ENCODE measurements around the gene CKAP5. TPM values are rescaled to one million over a fixed set of nuclear protein-coding genes. Genes with fewer than 3 reads are reported as not detected.

The CKAP5 gene
- total RNA-seq, 2 donors from 2014 or later = 33.7 to 39.8 TPM

GRCh38 chr11:46743693-46744339 lies 102.3 kb downstream of the CKAP5 start:
- DNase-seq (no peak), ATAC-seq (no peak)
- Mint-ChIP-seq H3K4me1 (peaks cover 3% of the 10 kb centered on the region), H3K4me3 (no peak overlapping the region), H3K27me3 (no peaks in the 10 kb centered on the region), H3K36me3 (ENCODE audit: low read depth) (peaks cover 21% of the 10 kb centered on the region), H3K27ac (no peak overlapping the region)
- no peaks in the 10 kb centered on the region for H3K9me3 ChIP-seq (ENCODE audit: control insufficient read depth, low read length, poor library complexity, severe bottlenecking)

DNA sequence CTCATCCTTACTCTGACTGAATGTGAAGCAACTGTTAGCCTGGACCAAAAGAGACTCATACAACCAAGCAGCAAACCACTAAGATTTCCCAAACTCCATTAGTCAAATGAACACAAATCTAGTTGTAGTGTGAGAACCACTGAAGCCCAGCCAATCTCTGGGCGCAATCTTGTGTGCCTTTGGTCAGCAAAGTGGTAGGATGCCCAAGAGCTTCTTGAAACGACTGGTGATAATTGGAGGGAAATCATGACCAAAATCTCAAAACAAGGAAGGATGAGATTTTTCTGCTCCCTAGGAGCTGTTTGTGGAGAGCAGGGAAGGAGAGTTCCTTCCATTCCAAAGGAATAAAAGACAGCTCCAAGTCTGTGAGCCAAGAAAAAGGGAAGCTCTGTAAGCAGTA lies 103.0 kb downstream of the CKAP5 start:
- no peaks in the 10 kb centered on the region for H3K9me3 ChIP-seq (ENCODE audit: control insufficient read depth, low read length, poor library complexity, severe bottlenecking)
- DNase-seq = no peak
- Mint-ChIP-seq H3K4me1 (peaks cover 1% of the 10 kb centered on the region), H3K36me3 (ENCODE audit: low read depth) (peaks cover 19% of the 10 kb centered on the region), H3K27me3 (no peaks in the 10 kb centered on the region), H3K4me3 (no peak overlapping the region), H3K27ac (no peak overlapping the region)
- ATAC-seq = no peak

DNA sequence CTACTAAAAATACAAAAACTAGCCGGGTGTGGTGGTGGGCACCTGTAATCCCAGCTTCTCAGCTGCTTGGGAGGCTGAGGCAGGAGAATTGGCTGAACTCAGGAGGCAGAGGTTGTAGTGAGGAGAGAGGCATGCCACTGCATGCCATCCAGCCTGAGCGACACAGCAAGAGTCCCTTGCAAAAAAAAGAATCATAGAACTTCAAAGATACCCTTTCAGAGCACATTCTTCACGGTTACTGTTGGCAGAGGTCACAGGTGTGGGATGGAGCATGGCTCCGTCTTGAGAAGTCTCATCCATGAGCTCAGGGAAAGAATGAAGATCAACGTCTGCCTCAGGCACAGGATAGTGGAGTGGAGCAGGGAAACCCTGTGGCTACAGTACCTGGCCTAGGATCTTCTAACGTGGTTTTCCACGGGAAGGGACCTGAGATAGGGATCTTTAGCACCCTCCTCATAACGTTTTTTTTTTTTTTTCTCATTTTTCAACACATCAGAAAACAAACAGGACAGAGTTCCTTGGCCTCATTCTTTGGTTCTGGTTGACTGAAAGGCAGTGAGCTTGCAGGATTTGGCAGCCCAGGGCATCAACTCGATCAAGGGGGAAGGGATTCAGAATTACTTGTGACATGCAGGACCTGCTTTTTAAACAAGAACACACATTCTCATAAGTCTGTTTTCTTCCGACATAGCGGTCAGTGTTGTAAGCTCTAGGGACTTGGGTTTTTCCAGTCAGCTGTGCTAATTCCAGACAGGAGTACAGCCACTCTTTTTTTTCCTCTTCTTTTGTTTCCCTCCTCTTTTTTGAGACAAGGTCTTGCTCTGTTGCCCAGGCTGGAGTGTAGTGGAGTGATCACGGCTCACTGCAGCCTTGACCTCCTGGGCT lies 104.2 kb downstream of the CKAP5 start:
- Mint-ChIP-seq H3K27ac (no peak overlapping the region), H3K4me3 (no peak overlapping the region), H3K36me3 (ENCODE audit: low read depth) (peaks cover 14% of the 10 kb centered on the region), H3K4me1 (no peaks in the 10 kb centered on the region), H3K27me3 (no peaks in the 10 kb centered on the region)
- no peak for ATAC-seq
- no peaks in the 10 kb centered on the region for H3K9me3 ChIP-seq (ENCODE audit: control insufficient read depth, low read length, poor library complexity, severe bottlenecking)
- no peak for DNase-seq

DNA sequence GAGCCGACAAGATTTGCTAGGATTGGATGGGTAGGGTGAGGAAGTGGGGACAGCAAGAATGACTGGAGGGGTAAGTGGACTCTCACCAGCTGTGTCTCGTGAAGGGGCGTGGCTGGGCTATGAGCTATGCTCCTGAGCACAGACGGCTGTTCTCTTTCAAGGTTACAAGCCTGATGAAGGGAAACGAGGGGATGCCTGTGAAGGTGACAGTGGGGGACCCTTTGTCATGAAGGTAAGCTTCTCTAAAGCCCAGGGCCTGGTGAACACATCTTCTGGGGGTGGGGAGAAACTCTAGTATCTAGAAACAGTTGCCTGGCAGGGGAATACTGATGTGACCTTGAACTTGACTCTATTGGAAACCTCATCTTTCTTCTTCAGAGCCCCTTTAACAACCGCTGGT lies 107.2 kb downstream of the CKAP5 start:
- H3K9me3 ChIP-seq (ENCODE audit: control insufficient read depth, low read length, poor library complexity, severe bottlenecking) = no peaks in the 10 kb centered on the region
- H3K4me3 Mint-ChIP-seq = no peak overlapping the region
- H3K36me3 Mint-ChIP-seq (ENCODE audit: low read depth) = peaks cover 10% of the 10 kb centered on the region
- peaks cover 3% of the 10 kb centered on the region for H3K4me1 Mint-ChIP-seq
- DNase-seq (no peak), ATAC-seq (no peak)
- H3K27me3 Mint-ChIP-seq = no peaks in the 10 kb centered on the region
- no peak overlapping the region for H3K27ac Mint-ChIP-seq

DNA sequence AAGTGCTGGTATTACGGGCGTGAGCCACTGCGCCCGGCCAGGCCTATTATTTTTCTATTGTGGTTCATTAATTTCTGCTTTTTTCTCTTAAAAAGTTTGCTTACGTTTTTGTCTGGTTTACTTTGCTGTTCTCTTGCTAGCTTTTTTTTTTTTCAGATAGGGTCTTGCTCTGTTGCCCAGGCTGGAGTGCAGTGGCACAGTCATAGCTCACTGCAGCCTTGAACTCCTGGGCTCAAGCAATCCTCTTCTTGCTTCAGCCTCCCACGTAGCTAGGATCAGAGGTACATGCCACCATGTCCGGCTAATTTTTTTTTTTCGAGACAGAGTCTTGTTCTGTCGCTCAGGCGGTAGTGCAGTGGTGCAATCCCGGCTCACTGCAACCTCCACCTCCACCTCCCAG lies 108.4 kb downstream of the CKAP5 start:
- Mint-ChIP-seq H3K36me3 (ENCODE audit: low read depth) (peaks cover 2% of the 10 kb centered on the region), H3K27me3 (no peaks in the 10 kb centered on the region), H3K27ac (no peak overlapping the region), H3K4me3 (no peak overlapping the region), H3K4me1 (peaks cover 3% of the 10 kb centered on the region)
- H3K9me3 ChIP-seq (ENCODE audit: control insufficient read depth, low read length, poor library complexity, severe bottlenecking) = no peaks in the 10 kb centered on the region
- DNase-seq = no peak
- no peak for ATAC-seq

GRCh38 chr11:46736615-46737014 lies 109.5 kb downstream of the CKAP5 start:
- H3K27me3 Mint-ChIP-seq = no peaks in the 10 kb centered on the region
- ATAC-seq (no peak), DNase-seq (no peak)
- H3K4me3 Mint-ChIP-seq = no peak overlapping the region
- no peaks in the 10 kb centered on the region for H3K36me3 Mint-ChIP-seq (ENCODE audit: low read depth)
- H3K4me1 Mint-ChIP-seq = peaks cover 3% of the 10 kb centered on the region
- H3K27ac Mint-ChIP-seq = no peak overlapping the region
- no peaks in the 10 kb centered on the region for H3K9me3 ChIP-seq (ENCODE audit: control insufficient read depth, low read length, poor library complexity, severe bottlenecking)

- peaks cover 3% of the 10 kb centered on the region for H3K4me1 Mint-ChIP-seq
- DNase-seq (no peak), ATAC-seq (no peak)
- no peaks in the 10 kb centered on the region for H3K36me3 Mint-ChIP-seq (ENCODE audit: low read depth)
- H3K27ac Mint-ChIP-seq = no peak overlapping the region
- no peak overlapping the region for H3K4me3 Mint-ChIP-seq
- no peaks in the 10 kb centered on the region for H3K9me3 ChIP-seq (ENCODE audit: control insufficient read depth, low read length, poor library complexity, severe bottlenecking)
- H3K27me3 Mint-ChIP-seq = no peaks in the 10 kb centered on the region
These were observed 109.9 kb downstream of the CKAP5 start for GRCh38 chr11:46736146-46736545.

GRCh38 chr11:46733234-46733633 lies 112.8 kb downstream of the CKAP5 start:
- no peaks in the 10 kb centered on the region for H3K9me3 ChIP-seq (ENCODE audit: control insufficient read depth, low read length, poor library complexity, severe bottlenecking)
- H3K27me3 Mint-ChIP-seq = no peaks in the 10 kb centered on the region
- DNase-seq (no peak), ATAC-seq (no peak)
- H3K4me1 Mint-ChIP-seq = peaks cover 5% of the 10 kb centered on the region
- peak overlapping the region; percentile 14 for H3K27ac Mint-ChIP-seq
- H3K4me3 Mint-ChIP-seq = no peak overlapping the region
- no peaks in the 10 kb centered on the region for H3K36me3 Mint-ChIP-seq (ENCODE audit: low read depth)

GRCh38 chr11:46731545-46731944 lies 114.5 kb downstream of the CKAP5 start:
- no peaks in the 10 kb centered on the region for H3K9me3 ChIP-seq (ENCODE audit: control insufficient read depth, low read length, poor library complexity, severe bottlenecking)
- ATAC-seq (no peak), DNase-seq (no peak)
- H3K4me3 Mint-ChIP-seq = no peak overlapping the region
- H3K27ac Mint-ChIP-seq = no peak overlapping the region
- H3K36me3 Mint-ChIP-seq (ENCODE audit: low read depth) = no peaks in the 10 kb centered on the region
- no peaks in the 10 kb centered on the region for H3K27me3 Mint-ChIP-seq
- peaks cover 5% of the 10 kb centered on the region for H3K4me1 Mint-ChIP-seq

- Mint-ChIP-seq H3K4me1 (peaks cover 2% of the 10 kb centered on the region), H3K36me3 (ENCODE audit: low read depth) (no peaks in the 10 kb centered on the region)
- no peak for ATAC-seq
These were observed 116.7 kb downstream of the CKAP5 start for GRCh38 chr11:46729110-46730027.

DNA sequence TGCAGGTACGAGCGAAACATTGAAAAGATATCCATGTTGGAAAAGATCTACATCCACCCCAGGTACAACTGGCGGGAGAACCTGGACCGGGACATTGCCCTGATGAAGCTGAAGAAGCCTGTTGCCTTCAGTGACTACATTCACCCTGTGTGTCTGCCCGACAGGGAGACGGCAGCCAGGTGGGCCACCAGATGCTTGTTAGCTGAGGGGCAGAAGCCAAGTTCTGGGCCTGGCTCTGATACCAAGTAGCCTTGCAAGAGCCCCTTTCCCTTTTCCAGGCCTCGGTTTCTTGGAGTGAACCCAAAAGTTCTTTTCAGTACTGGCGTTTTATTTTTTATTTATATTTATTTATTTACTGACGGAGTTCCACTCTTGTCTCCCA lies 117.4 kb downstream of the CKAP5 start:
- DNase-seq (no peak), ATAC-seq (no peak)
- peaks cover 2% of the 10 kb centered on the region for H3K4me1 Mint-ChIP-seq
- no peak overlapping the region for H3K4me3 Mint-ChIP-seq
- H3K27ac Mint-ChIP-seq = peak overlapping the region; percentile 11
- no peaks in the 10 kb centered on the region for H3K9me3 ChIP-seq (ENCODE audit: control insufficient read depth, low read length, poor library complexity, severe bottlenecking)
- no peaks in the 10 kb centered on the region for H3K27me3 Mint-ChIP-seq
- H3K36me3 Mint-ChIP-seq (ENCODE audit: low read depth) = no peaks in the 10 kb centered on the region

More at GRCh38 chr11:46729110-46730027, 116.7 kb downstream of the CKAP5 start:
- no peak for DNase-seq
- Mint-ChIP-seq H3K27ac (peak overlapping the region; percentile 11), H3K4me3 (no peak overlapping the region), H3K27me3 (no peaks in the 10 kb centered on the region)
- H3K9me3 ChIP-seq (ENCODE audit: control insufficient read depth, low read length, poor library complexity, severe bottlenecking) = no peaks in the 10 kb centered on the region

DNA sequence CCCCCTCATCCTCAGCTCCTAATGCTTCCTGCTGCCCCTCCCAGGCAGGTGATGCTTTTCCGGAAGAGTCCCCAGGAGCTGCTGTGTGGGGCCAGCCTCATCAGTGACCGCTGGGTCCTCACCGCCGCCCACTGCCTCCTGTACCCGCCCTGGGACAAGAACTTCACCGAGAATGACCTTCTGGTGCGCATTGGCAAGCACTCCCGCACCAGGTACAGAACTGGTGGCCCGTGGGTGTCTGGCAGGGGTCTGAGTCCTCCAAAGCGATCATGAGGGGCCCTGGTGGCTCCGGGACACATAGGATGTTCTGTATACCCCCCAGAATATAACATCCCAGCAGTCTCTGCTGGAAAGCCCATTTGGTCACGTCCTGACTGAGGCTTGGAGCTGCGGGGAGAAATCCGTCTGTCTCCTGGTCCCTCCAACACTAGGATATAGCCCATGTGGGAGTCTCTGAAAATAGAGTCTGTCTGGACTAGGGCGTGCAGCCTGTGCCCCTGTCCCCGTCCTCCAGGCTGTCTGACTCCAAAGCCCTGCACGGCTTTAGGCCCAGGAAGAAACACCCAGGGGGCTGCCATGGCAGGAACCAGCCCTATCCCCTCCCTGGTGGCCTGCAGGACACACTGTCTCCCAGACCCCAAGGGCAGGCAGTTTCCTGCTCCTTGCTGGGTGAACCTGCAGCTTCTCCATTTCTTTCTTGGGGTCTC lies 118.0 kb downstream of the CKAP5 start:
- no peak overlapping the region for H3K27ac Mint-ChIP-seq
- no peaks in the 10 kb centered on the region for H3K9me3 ChIP-seq (ENCODE audit: control insufficient read depth, low read length, poor library complexity, severe bottlenecking)
- H3K4me1 Mint-ChIP-seq = peaks cover 2% of the 10 kb centered on the region
- DNase-seq = no peak
- no peaks in the 10 kb centered on the region for H3K36me3 Mint-ChIP-seq (ENCODE audit: low read depth)
- no peak overlapping the region for H3K4me3 Mint-ChIP-seq
- H3K27me3 Mint-ChIP-seq = no peaks in the 10 kb centered on the region
- no peak for ATAC-seq
